UCSD-AML1 (cell line): ENCODE measurements around the gene NHLRC3.
"Not testable (repeated sequence)": the region's sequence is repeated elsewhere in the genome, so short reads cannot be mapped to it uniquely, and the experiment has no call there.

ENCODE experiments used
- DNase-seq: peaks from one replicate; lab custom pipeline; 2025; ENCODE audit not compliant: unreplicated experiment; lab: John Stamatoyannopoulos, UW

NHLRC3 gene

GRCh38 chr13:39044536-39044935 lies 6.3 kb downstream of the NHLRC3 start:
- DNase-seq = no peak

- no peak for DNase-seq
Measured at GRCh38 chr13:39047560-39047959, 9.3 kb downstream of the NHLRC3 start.

GRCh38 chr13:39048806-39049205 lies 10.6 kb downstream of the NHLRC3 start:
- DNase-seq = no peak

- no peak for DNase-seq
Measured at GRCh38 chr13:39049274-39049673, 11.0 kb downstream of the NHLRC3 start.

GRCh38 chr13:39051157-39051556 lies 12.9 kb downstream of the NHLRC3 start:
- DNase-seq = no peak

- DNase-seq = no peak
Measured at GRCh38 chr13:39052944-39053343, 14.7 kb downstream of the NHLRC3 start.

- no peak for DNase-seq
Measured at GRCh38 chr13:39054112-39054511, 15.9 kb downstream of the NHLRC3 start.

GRCh38 chr13:39056018-39056417 lies 17.8 kb downstream of the NHLRC3 start:
- no peak for DNase-seq

GRCh38 chr13:39058040-39058439 lies 19.8 kb downstream of the NHLRC3 start:
- DNase-seq = no peak

- DNase-seq = no peak
Measured at GRCh38 chr13:39062004-39062403, 23.7 kb downstream of the NHLRC3 start.

- DNase-seq = no peak
Measured at GRCh38 chr13:39072842-39073241, 34.6 kb downstream of the NHLRC3 start.

GRCh38 chr13:39073983-39074382 lies 35.7 kb downstream of the NHLRC3 start:
- DNase-seq = no peak

GRCh38 chr13:39086251-39086945 lies 48.1 kb downstream of the NHLRC3 start:
- not testable (repeated sequence) for DNase-seq

- no peak for DNase-seq
Measured at GRCh38 chr13:39091586-39091985, 53.3 kb downstream of the NHLRC3 start.

- DNase-seq = no peak
Measured at GRCh38 chr13:39095500-39095899, 57.2 kb downstream of the NHLRC3 start.

GRCh38 chr13:39099231-39099630 lies 61.0 kb downstream of the NHLRC3 start:
- no peak for DNase-seq
